Right atrium auricular region (tissue), 2 donors: ENCODE measurements around the gene SLC35G3. TPM values are rescaled to one million over a fixed set of nuclear protein-coding genes. Genes with fewer than 3 reads are reported as not detected.

Source experiments
- DNase-seq: peaks from one replicate; pipeline ENCODE4 v3.0.0-alpha.2; 2019; ENCODE audit warnings: low spot score
- H3K27ac ChIP-seq, 2 donors: fragments of 200-600 bp; sonication (generic); 1 replicate in 1 of 2; 2 replicates in 1 of 2; pipeline ENCODE4 v1.5.1; 2016 to 2019
- H3K27me3 ChIP-seq, 2 donors: fragments of 200-600 bp; sonication (generic); one replicate each; pipeline versions ENCODE4 v1.5.1 to v1.6.0; 2017 to 2019
- H3K36me3 ChIP-seq: fragments of 200-600 bp; sonication (generic); one replicate; pipeline ENCODE4 v1.5.1; 2016
- H3K4me1 ChIP-seq, 2 donors: fragments of 200-600 bp; sonication (generic); one replicate each; pipeline versions ENCODE4 v1.5.1 to v1.6.0; 2017 to 2019
- H3K4me3 ChIP-seq, 2 donors: fragments of 200-600 bp; sonication (generic); 1 replicate in 1 of 2; 2 replicates in 1 of 2; pipeline ENCODE4 v1.5.1; 2017 to 2019; ENCODE audit warnings: mild to moderate bottlenecking in 1 of 2, moderate library complexity in 1 of 2
- H3K9me3 ChIP-seq, 2 donors: fragments of 200-600 bp; sonication (generic); one replicate each; pipeline ENCODE4 v1.5.1; 2019
- CTCF ChIP-seq, 2 donors: fragments of 200-600 bp; sonication (generic); IDR thresholded peaks; one replicate each; pipeline ENCODE4 v1.5.1; 2019; ENCODE audit warnings: antibody characterized with exemption in 2 of 2
- total RNA-seq, 2 donors: library from RNA; depleted of rRNA; stranded (reverse); fragments of >200 nt; gene quantifications; one replicate each; pipeline ENCODE4 v1.1.0, GENCODE V29; 2016

Gene SLC35G3
- total RNA-seq, 2 donors from 2014 or later: not detected

GRCh38 chr17:35166526-35166925, 27.7 kb downstream of the SLC35G3 start:
- Histone ChIP-seq H3K9me3 (no peaks in the 10 kb centered on the region), H3K27ac (no peak overlapping the region), H3K36me3 (peaks cover 36% of the 10 kb centered on the region), H3K27me3 (no peaks in the 10 kb centered on the region), H3K4me1 (no peaks in the 10 kb centered on the region), H3K4me3 (no peak overlapping the region)
- TF ChIP-seq CTCF (IDR thresholded peaks at IDR 0.05): no peak
- DNase-seq: no peak

- Histone ChIP-seq H3K27me3 (no peaks in the 10 kb centered on the region), H3K9me3 (no peaks in the 10 kb centered on the region), H3K4me1 (no peaks in the 10 kb centered on the region), H3K4me3 (no peak overlapping the region), H3K27ac (no peak overlapping the region), H3K36me3 (peaks cover 35% of the 10 kb centered on the region)
- no peak for TF ChIP-seq CTCF (IDR thresholded peaks at IDR 0.05)
- no peak for DNase-seq
Measured at GRCh38 chr17:35164716-35165115, 29.5 kb downstream of the SLC35G3 start.

GRCh38 chr17:35163886-35164285, 30.3 kb downstream of the SLC35G3 start:
- no peak for DNase-seq
- TF ChIP-seq CTCF (IDR thresholded peaks at IDR 0.05): no peak
- Histone ChIP-seq H3K4me1 (no peaks in the 10 kb centered on the region), H3K4me3 (no peak overlapping the region), H3K9me3 (no peaks in the 10 kb centered on the region), H3K27ac (no peak overlapping the region), H3K27me3 (no peaks in the 10 kb centered on the region), H3K36me3 (peaks cover 42% of the 10 kb centered on the region)

GRCh38 chr17:35162755-35163154, 31.4 kb downstream of the SLC35G3 start:
- peaks cover 44% of the 10 kb centered on the region for H3K36me3 ChIP-seq
- no peaks in the 10 kb centered on the region for H3K4me1 ChIP-seq
- no peak overlapping the region for H3K27ac ChIP-seq
- H3K4me3 ChIP-seq: no peak overlapping the region
- DNase-seq: no peak
- no peak for TF ChIP-seq CTCF (IDR thresholded peaks at IDR 0.05)
- H3K9me3 ChIP-seq: no peaks in the 10 kb centered on the region
- no peaks in the 10 kb centered on the region for H3K27me3 ChIP-seq

GRCh38 chr17:35161281-35161761, 32.9 kb downstream of the SLC35G3 start:
- no peak for DNase-seq
- no peak overlapping the region for H3K27ac ChIP-seq
- no peaks in the 10 kb centered on the region for H3K27me3 ChIP-seq
- H3K36me3 ChIP-seq: peaks cover 52% of the 10 kb centered on the region
- H3K4me1 ChIP-seq: no peaks in the 10 kb centered on the region
- H3K9me3 ChIP-seq: no peaks in the 10 kb centered on the region
- no peak overlapping the region for H3K4me3 ChIP-seq
- no peak for TF ChIP-seq CTCF (IDR thresholded peaks at IDR 0.05)
